Motor neuron (in vitro differentiated cells): Measurements from ENCODE around the gene FSTL4. TPM values are rescaled to one million over a fixed set of nuclear protein-coding genes. Genes with fewer than 3 reads are reported as not detected.

Source experiments
- ATAC-seq, 8 experiments: fragments of 200-7000 bp; cut with Tn5 transposase; replicated peaks in 6 of 8; 2 replicates each; pipeline ENCODE4 v1.8.0; 2021; ENCODE audit warnings: mild to moderate bottlenecking in 8 of 8, moderate library complexity in 8 of 8
- H3K27ac ChIP-seq, 2 donors: fragments of 250-450 bp; sonication (Bioruptor Pico); 2 replicates each; pipeline ENCODE4 v1.9.0; 2021; ENCODE audit warnings: antibody characterized with exemption in 2 of 2, mild to moderate bottlenecking in 2 of 2, moderate library complexity in 1 of 2
- H3K4me1 ChIP-seq, 2 donors: fragments of 250-450 bp; sonication (Bioruptor Pico); replicated peaks in 1 of 2; 2 replicates each; pipeline ENCODE4 v1.6.1; 2021; ENCODE audit warnings: antibody characterized with exemption in 2 of 2, mild to moderate bottlenecking in 2 of 2, moderate library complexity in 1 of 2
- H3K4me3 ChIP-seq, 5 donors: fragments of 250-450 bp; sonication (Bioruptor Pico); 2 replicates each; pipeline ENCODE4 v1.9.0; 2021; ENCODE audit warnings: antibody characterized with exemption in 5 of 5, mild to moderate bottlenecking in 5 of 5, moderate library complexity in 4 of 5
- WGBS, 10 experiments: fragments of 450-650 bp; shearing (Covaris generic); methylation state at CpG; one replicate each; pipeline ENCODE4 v1.0.0; 2022; 5-methylcytosine and 5-hydroxymethylcytosine counted together
- in situ Hi-C, 9 experiments: fragments of 400-800 bp; cut with MboI; loops; one replicate each; pipeline ENCODE4 v1.15.0; 2021; ENCODE audit warnings: low sequenced_read_pairs in 9 of 9, low pct_unique_long_range_greater_than_20kb in 2 of 9; ENCODE audit not compliant: unreplicated experiment in 9 of 9
- total RNA-seq, 8 experiments: library from RNA; unstranded; fragments of 300-600 nt; gene quantifications; 2 replicates each; pipeline versions ENCODE4 v1.2.3 to v1.2.4, GENCODE V29; 2022

The FSTL4 gene
- total RNA-seq, 8 experiments from 2014 or later, result 0.13 to 5.5 (median 1.9) TPM

DNA sequence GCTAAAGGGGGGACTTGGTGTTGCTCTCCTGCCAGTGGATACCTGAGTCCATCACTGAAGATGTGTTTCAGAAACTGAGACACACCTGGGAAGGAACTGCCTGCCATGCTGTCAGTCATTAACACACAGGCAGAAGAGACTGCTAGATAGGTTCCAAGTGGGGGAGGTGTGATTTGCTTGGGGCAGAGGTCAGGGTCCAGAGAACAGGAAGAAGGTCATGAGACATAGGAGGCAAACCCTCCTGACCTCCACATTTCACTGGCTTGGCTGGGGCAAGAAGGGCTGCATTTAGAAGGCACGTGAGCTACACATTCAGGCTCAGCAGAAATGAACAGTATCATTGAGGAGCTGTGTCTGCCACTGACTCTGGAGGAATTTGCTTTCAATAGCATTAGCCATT is 344.7 kb downstream of the FSTL4 start:
- Histone ChIP-seq H3K27ac (no peak overlapping the region), H3K4me3 (no peak overlapping the region), H3K4me1 (peaks cover 3 to 34% of the 10 kb centered on the region in 2 donors)
- in situ Hi-C loops, result loop anchor here in 1 of 9 experiments (25.0 kb wide), 1 partner anchor 155 kb away; no protein-coding TSS in a partner anchor
- no peak for ATAC-seq
- WGBS, 10 experiments, result 40 to 100% (median 73%) methylated on average over 1 of the region's 1 CpG; no CpG with 5 or more reads in 2 of the 10 experiments

DNA sequence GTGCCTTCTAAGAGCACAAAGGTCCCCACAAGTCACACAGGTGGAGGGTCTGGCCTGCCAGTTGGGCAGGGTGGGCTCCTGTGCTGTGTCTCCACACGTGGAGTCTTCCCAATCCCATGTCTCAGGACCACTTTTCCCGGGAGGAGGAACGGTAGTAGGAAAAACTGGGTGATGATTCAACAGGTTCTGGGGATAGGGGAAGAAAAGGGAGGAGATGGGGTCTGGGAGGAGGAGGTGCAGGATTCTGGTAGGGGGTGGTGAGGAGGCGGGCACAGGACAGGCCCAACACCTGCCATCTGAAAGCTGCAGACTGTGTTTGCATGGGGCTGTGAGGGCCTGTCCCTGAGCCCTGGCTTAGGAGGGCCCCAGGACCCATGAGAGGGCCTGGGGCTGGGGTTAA is 345.4 kb downstream of the FSTL4 start:
- Histone ChIP-seq H3K4me1 (peaks cover 3 to 28% of the 10 kb centered on the region in 2 donors), H3K27ac (no peak overlapping the region), H3K4me3 (no peak overlapping the region)
- WGBS, 10 experiments, result 100% methylated on average over 1 of the region's 4 CpGs; no CpG with 5 or more reads in 9 of the 10 experiments
- in situ Hi-C loops, result loop anchor here in 1 of 9 experiments (25.0 kb wide), 1 partner anchor 155 kb away; no protein-coding TSS in a partner anchor
- no peak for ATAC-seq

DNA sequence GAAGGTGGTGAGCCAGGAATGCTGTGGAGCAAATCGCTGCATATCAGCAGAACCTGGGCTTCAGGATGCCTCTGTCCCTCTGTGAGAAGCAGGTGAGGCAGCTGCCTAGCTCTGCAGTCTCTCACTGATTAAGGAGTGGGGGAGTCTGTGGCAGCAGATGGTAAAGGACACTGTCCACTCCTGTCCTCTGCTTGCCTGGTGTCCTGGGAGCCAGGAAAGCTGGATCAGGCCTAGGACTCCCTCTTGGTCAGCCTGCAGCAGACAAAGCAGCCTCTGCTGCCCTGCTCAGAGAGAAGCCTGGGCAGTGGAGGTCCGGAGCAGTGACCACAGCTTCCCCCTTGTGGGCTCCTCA is 345.8 kb downstream of the FSTL4 start:
- 70 to 80% methylated on average over 1 to 2 of the region's 2 CpGs; no CpG with 5 or more reads in 8 of the 10 experiments for WGBS, 10 experiments
- Histone ChIP-seq H3K27ac (no peak overlapping the region), H3K4me1 (peaks cover 3 to 23% of the 10 kb centered on the region in 2 donors), H3K4me3 (no peak overlapping the region)
- peak in 4 of 8 experiments; percentile 9 to 58 (median 20) for ATAC-seq
- in situ Hi-C loops, result loop anchor here in 1 of 9 experiments (25.0 kb wide), 1 partner anchor 154 kb away; no protein-coding TSS in a partner anchor

DNA sequence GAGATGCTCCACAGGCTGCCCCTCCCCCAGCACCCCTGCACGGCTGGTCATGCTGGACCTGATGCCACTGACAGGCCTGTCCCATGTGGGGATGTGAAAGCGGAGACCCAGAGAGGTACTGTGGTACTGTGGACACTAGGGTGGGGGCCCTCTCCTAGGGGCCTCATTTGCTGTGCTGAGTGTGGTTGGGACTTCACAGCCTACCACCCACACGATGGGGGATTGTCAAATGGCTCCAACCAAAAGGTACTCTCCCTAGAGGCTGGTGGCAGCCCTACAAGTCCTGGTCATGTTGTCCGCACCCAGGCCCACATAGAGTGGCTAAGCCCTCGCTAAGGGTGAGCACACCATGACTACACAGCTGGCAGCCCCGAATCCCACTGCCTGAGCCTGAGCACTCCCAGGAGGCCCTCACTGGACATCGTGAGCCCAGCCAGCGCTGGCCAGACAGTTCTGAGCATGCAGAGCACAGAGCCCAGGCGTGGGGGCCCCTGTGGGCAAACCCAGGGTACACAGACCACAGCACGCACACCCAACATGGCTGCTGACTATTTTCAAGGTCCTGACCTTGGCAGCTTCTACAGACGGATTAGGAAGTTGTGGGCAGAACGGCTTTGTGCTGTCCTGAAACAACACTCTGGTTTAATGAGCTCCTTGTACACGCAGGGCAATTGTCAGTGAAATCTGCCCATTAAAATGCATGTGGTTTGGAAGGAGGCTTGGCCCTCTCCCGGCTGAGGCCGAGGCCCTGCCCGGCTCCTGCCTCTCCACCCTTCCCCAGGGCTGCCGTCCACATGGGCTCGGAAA is 346.4 kb downstream of the FSTL4 start:
- Histone ChIP-seq H3K27ac (no peak overlapping the region), H3K4me3 (no peak overlapping the region), H3K4me1 (peaks cover 3 to 21% of the 10 kb centered on the region in 2 donors)
- peak; percentile 52 to 97 (median 80) for ATAC-seq
- in situ Hi-C loops, result loop anchor here in 1 of 9 experiments (25.0 kb wide), 1 partner anchor 154 kb away; no protein-coding TSS in a partner anchor
- WGBS, 10 experiments, result 10 to 100% (median 41%) methylated on average over 2 to 9 of the region's 18 CpGs; no CpG with 5 or more reads in 5 of the 10 experiments

DNA sequence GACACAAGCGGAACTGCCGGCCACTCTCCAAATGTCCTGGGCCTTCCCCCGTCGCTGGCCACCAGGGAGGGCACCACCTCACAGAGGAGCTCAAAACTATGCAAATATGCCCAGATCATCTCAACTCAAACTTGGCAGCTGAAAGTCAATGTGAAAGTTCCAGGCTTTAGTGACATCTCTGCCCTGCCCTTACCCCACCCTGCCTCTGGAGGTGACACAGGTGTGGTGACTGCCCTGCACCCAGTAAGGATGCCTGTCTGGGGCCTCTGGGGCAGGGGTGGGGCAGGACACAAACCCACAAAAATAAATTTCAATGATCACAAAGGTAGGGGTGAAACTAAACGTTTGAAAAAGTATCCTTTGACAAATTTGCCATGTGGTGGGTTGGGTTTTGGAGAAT is 347.1 kb downstream of the FSTL4 start:
- ATAC-seq, result no peak
- Histone ChIP-seq H3K4me3 (no peak overlapping the region), H3K27ac (no peak overlapping the region), H3K4me1 (peaks cover 3 to 14% of the 10 kb centered on the region in 2 donors)
- in situ Hi-C loops, result loop anchor here in 1 of 9 experiments (25.0 kb wide), 1 partner anchor 153 kb away; no protein-coding TSS in a partner anchor
- 90 to 93% methylated on average over 2 to 3 of the region's 5 CpGs; no CpG with 5 or more reads in 8 of the 10 experiments for WGBS, 10 experiments

DNA sequence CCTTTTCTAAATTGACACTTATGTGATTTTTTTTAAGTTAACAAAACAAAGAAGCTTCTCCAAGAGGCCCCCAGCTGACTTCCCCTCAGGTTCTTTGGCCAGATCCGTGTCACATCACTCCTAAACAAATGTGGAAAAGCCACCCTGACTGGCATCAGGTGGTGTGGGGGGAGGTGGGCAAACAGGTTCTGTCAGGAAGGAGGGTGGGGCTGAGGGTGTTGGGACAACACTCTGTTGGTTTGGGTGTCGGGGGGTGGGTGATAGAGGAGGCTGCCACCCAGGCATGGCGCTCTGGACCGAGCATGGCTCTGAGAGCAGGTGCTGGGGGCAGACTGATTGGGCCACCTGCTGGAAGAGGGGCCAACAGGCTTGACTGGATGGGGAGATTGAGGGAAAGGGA is 349.7 kb downstream of the FSTL4 start:
- in situ Hi-C loops, result loop anchor here in 1 of 9 experiments (25.0 kb wide), 1 partner anchor 150 kb away; no protein-coding TSS in a partner anchor
- no peak for ATAC-seq
- Histone ChIP-seq H3K27ac (no peak overlapping the region), H3K4me3 (no peak overlapping the region), H3K4me1 (peaks cover 3 to 12% of the 10 kb centered on the region in 2 donors)
- WGBS, 10 experiments, result 17 to 80% (median 40%) methylated on average over 1 to 2 of the region's 4 CpGs; no CpG with 5 or more reads in 6 of the 10 experiments

DNA sequence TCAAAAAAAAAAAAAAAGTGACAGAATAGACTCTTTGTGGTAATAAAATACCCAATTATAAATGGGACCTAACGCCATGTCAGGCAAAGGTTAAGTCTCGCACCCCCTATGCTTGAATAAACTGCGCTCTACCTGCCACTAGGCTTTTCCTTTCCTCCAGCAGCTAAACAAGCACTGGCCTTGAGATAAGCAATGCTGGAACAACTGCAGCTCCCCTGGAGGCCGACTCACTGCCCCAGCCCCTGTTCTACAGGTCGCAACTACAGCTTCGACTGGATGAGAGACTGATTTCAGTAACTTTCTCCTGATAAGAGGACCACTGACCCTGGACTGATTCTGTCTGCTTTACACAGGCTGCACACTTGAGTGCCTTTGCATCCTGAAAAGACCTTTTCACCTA is 350.3 kb downstream of the FSTL4 start:
- in situ Hi-C loops, result loop anchor here in 1 of 9 experiments (25.0 kb wide), 1 partner anchor 150 kb away; no protein-coding TSS in a partner anchor
- Histone ChIP-seq H3K4me3 (no peak overlapping the region), H3K4me1 (peaks cover 3 to 12% of the 10 kb centered on the region in 2 donors), H3K27ac (no peak overlapping the region)
- no peak for ATAC-seq
- 0 to 100% (median 85%) methylated on average over 1 to 5 of the region's 6 CpGs; no CpG with 5 or more reads in 2 of the 10 experiments for WGBS, 10 experiments

DNA sequence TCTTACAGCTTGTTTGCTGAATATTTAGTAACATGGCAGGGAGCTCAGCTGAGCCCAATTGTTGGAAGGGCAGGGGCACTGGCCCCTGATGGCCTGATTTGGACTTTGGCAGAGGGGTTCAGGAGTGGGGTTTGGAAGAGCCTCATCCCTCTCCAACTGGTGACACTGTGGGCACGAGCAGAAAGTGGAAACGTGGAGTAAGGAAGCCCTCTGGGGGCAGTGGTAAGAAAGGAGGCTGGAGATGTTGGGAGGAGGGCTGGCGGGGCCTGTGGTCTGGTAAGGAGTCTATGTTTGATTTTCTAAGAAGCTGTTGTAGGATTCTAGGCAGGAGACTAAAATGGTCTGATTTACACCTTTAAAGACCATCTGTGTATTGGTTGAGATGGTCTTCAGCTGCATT is 351.6 kb downstream of the FSTL4 start:
- peak in 1 of 8 experiments; percentile 37 for ATAC-seq
- peaks cover 0 to 7% of the 10 kb centered on the region in 2 donors for H3K4me1 ChIP-seq
- H3K27ac ChIP-seq, result no peak overlapping the region
- 25 to 100% (median 62%) methylated on average over 1 to 3 of the region's 3 CpGs; no CpG with 5 or more reads in 3 of the 10 experiments for WGBS, 10 experiments
- in situ Hi-C loops, result loop anchor here in 1 of 9 experiments (25.0 kb wide), 1 partner anchor 148 kb away; no protein-coding TSS in a partner anchor
- H3K4me3 ChIP-seq, result no peak overlapping the region

DNA sequence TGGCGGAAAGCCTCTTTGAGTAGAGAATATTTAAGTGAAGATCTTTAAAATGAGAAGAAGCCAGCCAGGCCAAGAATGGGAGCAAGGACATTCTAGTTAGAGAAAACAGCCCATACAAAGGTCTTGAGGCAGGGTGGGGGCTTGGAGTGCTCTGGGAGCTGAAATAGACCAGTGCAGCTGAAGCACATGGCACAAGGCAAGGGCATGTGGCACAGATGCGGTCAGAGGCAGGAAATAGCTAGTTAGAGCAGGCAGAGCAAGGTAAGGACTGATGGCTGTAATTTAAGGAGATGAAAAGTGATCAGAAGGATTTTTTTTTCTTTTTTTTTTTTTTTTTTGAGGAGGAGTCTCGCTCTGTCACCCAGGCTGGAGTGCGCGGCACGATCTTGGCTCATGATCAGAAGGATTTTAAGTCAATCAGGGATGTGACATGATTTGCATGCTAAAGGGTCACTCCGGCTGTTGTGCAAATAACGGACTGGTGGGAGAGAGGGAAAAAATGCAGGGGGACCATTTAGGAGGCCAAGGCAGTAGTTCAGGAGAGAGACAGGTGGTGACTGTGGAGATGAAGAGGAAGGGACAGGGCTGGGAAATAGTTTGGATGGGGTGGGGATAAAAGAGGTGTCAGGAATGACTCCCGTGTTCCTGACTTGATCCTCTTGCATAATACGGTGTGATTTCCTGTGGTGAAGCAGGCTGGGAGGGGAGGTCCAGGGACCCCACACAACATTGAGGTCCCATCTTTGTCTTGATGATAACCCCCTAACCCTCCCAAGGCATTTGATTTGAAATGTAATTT is 352.9 kb downstream of the FSTL4 start:
- 31 to 92% (median 49%) methylated on average over 1 to 7 of the region's 10 CpGs; no CpG with 5 or more reads in 1 of the 10 experiments for WGBS, 10 experiments
- in situ Hi-C loops, result loop anchor here in 1 of 9 experiments (25.0 kb wide), 1 partner anchor 147 kb away; no protein-coding TSS in a partner anchor
- no peak overlapping the region for H3K27ac ChIP-seq
- H3K4me1 ChIP-seq, result peaks cover 0 to 7% of the 10 kb centered on the region in 2 donors
- peak in 5 of 8 experiments; percentile 36 to 97 (median 88) for ATAC-seq
- no peak overlapping the region for H3K4me3 ChIP-seq

DNA sequence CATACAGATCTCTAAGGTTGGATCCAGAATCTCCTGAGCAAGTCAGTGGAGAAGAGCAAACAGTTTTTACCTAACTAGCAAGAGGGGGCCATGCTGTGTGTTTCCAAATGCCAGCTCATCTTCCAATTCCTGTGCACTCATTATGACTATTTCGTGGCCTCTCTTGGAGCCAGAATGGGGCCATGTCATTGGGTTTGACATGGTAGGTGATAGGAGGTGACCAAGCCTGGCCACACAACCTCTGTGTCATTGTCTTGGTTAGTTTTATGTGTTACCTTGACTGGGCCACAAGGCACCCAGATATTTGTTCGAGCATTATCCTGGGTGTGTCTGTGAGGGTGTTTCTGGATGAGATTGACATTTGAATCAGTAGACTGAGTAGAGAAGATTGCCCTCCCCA is 354.4 kb downstream of the FSTL4 start:
- WGBS, 10 experiments, result 29 to 100% (median 61%) methylated on average over 1 to 2 of the region's 2 CpGs; no CpG with 5 or more reads in 4 of the 10 experiments
- Histone ChIP-seq H3K27ac (no peak overlapping the region), H3K4me1 (peaks cover 7 to 10% of the 10 kb centered on the region in 2 donors), H3K4me3 (no peak overlapping the region)
- no peak for ATAC-seq
- in situ Hi-C loops, result loop anchor here in 1 of 9 experiments (25.0 kb wide), 1 partner anchor 146 kb away; no protein-coding TSS in a partner anchor

DNA sequence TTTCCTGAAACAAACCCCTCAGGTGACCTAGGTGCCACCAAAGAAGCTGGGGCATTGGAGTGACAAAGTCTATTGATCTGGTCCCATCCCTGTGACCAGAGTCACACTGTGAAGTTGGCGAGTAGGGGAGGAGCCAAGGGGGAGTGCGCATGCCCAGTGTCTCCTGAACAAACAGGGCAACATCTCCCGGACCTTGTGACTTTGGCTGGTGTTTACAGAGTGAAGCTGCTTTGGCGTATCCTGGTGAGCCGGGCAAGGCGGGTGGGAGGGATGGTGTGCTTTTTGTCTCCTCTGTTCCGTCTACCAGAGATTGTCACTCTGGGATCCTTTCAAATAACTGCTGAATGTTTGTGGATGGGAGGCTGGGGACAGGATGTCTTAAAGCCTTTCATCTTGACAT is 356.1 kb downstream of the FSTL4 start:
- in situ Hi-C loops, result loop anchor here in 1 of 9 experiments (25.0 kb wide), 1 partner anchor 144 kb away; no protein-coding TSS in a partner anchor
- H3K27ac ChIP-seq, result no peak overlapping the region
- no peak overlapping the region for H3K4me3 ChIP-seq
- WGBS, 10 experiments, result 40 to 90% methylated on average over 1 to 2 of the region's 7 CpGs; no CpG with 5 or more reads in 8 of the 10 experiments
- peaks cover 8 to 13% of the 10 kb centered on the region in 2 donors for H3K4me1 ChIP-seq
- peak in 2 of 8 experiments; percentile 48 to 77 for ATAC-seq

DNA sequence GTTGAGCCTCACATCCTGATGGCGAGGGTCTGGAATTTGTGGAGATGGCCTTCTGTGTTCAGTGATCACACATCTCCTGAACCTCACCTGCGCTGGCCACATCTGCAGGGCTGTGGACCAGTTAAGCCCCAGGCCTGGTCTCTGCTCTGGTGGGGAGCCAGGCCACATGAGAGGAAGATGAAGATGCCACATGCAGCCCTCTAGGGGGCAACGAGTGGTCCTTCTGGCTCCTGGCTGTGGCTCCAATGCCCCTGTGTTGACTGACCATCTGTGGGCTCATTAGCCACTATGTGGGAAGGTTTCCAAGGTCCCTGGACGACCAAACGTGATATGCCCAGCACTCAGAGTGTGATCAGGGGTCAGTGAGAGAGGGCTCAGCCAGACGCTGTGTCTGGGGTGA is 357.5 kb downstream of the FSTL4 start:
- peaks cover 8 to 13% of the 10 kb centered on the region in 2 donors for H3K4me1 ChIP-seq
- in situ Hi-C loops, result loop anchor here in 1 of 9 experiments (25.0 kb wide), 1 partner anchor 143 kb away; no protein-coding TSS in a partner anchor
- WGBS, 10 experiments, result 86% methylated on average over 1 to 2 of the region's 6 CpGs; no CpG with 5 or more reads in 8 of the 10 experiments
- no peak overlapping the region for H3K27ac ChIP-seq
- no peak overlapping the region for H3K4me3 ChIP-seq
- ATAC-seq, result no peak
